LoVo (cell line): ENCODE results near the gene GNB3.
"Not testable (repeated sequence)": the region's sequence is repeated elsewhere in the genome, so short reads cannot be mapped to it uniquely, and the experiment has no call there.

Experiments
- DNase-seq: peaks from one replicate; pipeline ENCODE4 v3.0.0-alpha.2; 2016; ENCODE audit warnings: low spot score

GNB3 gene

DNA sequence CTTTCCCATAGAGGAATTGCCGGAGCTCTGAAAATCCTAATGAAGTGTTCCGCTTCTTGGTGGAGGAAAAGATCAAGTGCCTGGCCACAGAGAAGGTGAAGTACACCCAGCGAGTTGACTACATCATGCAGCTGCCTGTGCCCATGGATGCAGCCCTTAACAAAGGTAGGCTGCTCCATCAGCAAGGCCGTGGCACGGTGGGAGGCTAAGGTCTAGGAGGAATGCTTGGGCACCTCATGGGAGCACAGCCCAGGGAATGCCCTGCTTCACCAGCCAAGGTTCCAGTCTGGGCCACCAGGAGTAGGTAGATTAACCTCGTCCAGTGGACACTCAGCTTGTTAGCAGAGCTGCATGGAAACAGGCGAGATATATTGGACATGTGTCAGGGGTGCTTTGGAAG lies 20.2 kb downstream of the GNB3 start:
- DNase-seq, result no peak

DNA sequence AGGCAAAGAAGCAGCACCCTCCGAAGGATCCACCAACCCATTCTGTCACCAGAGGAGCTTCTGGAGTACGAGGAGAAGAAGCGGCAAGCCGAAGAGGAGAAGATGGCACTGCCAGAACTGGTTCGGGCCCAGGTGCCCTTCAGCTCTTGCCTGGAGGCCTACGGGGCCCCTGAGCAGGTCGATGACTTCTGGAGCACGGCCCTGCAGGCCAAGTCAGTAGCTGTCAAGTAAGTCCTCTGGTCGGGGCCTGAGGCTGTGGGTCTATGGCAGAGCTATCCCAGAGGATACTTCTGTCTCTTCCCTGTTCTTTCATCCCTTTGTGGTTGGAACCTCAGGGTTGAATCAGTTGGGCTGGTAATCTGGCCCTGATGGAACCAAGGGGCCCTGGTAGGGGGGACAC lies 20.7 kb downstream of the GNB3 start:
- no peak for DNase-seq

DNA sequence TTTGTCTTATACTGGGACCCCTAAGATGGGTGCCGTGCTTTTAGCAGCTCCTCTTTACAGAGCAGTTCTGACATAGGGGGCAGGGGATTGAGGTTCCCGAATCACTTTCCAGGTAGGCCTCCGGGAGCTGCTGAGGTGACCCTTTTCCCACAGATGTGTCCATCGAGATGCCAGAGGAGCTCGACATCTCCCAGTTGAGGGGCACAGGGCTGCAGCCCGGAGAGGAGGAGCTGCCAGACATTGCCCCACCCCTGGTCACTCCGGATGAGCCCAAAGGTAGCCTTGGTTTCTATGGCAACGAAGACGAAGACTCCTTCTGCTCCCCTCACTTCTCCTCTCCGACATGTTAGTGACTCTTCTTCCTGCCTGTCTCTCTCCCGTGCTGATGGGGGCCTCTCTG lies 22.3 kb downstream of the GNB3 start:
- DNase-seq, result no peak

DNA sequence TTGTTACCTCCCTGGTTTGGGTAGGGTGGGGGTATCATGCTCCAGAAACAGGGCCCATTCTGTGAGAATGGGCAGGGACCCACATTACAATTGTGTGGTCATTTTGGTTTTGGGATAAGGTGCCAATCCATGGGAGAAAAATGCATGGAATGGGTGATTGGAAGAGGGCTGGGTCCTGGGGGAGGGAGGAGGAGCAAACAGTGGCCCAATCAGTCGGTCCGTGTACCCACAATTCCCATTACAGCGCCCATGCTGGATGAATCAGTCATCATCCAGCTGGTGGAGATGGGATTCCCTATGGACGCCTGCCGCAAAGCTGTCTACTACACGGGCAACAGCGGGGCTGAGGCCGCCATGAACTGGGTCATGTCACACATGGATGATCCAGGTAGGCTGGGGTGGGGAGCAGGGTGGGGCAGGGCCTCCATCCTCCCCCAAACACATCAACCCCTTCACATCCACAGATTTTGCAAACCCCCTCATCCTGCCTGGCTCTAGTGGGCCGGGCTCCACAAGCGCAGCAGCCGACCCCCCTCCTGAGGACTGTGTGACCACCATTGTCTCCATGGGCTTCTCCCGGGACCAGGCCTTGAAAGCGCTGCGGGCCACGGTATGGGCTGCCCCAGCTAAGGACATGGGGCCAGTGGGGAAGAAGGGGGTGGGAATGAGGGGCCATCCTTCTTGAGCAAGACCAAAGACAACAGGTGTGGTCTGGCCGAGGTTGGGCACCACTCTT lies 23.0 kb downstream of the GNB3 start:
- no peak for DNase-seq

DNA sequence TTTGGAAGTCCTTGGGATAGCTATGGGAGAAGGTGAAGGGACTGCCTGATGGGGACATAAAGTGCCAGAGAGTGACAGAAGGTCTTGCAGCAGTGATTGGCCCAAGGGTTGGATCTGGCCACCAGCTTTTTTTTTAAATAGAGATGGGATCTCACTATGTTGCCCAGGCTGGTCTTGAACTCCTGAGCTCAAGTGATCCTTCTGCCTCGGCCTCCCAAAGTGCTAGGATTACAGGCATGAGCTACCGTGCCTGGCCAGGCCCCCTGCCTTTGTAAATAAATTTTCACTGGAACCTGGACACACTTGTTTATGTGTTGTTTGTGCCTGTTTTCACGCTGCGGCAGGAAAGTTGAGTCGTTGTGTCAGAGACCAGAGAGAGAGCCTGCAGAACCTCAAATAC lies 24.6 kb downstream of the GNB3 start:
- DNase-seq, result not testable (repeated sequence)

DNA sequence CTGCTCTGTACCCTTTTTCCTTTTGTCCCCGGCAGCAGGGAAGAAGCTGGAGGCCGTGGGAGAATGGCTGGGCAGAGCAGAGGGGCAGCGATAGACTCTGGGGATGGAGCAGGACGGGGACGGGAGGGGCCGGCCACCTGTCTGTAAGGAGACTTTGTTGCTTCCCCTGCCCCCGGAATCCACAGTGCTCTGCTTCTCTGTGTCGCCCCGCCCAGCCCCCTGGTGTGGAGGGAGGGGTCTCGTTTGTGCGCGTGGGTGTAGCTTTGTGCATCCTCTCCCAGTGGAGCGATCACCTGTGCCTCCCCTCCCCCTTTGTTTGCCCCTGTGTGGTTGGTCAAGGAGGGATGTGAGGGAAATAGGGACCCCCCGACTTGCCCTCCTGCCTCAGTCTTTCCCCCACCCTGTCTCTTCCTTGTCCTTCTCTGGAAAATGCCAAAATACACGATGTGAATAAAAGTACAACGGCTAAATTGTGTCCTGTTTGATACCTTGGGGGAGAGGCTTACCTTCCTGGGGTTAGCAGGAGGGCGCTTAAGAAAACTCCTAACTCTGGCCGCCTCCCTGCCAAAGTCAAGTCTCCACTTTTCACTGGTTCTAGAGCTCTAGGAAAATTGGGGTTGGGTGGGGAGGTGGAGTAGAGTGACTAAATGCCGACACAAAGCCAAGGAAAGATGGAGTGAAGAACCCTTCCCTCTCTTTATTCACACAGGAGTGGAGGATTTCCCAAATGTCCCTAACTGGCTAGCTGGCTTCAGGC lies 25.6 kb downstream of the GNB3 start:
- DNase-seq, result no peak

DNA sequence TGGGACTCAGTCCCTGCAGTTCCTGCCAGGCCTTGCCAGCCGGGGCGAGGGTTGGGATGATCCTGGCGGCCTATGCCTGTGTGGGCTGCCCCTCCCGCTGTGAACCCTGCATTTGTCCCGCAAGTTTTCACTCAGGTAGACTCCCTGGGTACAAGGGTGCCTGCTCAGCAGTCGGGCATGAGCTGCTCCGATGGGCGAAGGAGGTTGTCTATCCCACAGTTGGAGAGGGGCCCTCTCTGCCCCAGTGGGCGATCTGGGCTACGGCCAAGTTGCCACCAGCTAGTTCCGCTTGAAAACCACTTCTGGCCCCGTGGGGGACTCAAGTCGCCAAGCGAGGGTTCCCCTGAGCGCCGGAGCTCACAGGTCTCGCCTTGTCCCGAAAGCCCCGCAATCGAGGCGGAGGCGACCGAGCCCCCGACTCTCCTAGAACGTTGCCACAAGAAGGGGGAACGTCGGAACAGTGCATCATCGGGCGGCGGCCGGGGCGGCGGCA lies 26.2 kb downstream of the GNB3 start:
- DNase-seq, result no peak

DNA sequence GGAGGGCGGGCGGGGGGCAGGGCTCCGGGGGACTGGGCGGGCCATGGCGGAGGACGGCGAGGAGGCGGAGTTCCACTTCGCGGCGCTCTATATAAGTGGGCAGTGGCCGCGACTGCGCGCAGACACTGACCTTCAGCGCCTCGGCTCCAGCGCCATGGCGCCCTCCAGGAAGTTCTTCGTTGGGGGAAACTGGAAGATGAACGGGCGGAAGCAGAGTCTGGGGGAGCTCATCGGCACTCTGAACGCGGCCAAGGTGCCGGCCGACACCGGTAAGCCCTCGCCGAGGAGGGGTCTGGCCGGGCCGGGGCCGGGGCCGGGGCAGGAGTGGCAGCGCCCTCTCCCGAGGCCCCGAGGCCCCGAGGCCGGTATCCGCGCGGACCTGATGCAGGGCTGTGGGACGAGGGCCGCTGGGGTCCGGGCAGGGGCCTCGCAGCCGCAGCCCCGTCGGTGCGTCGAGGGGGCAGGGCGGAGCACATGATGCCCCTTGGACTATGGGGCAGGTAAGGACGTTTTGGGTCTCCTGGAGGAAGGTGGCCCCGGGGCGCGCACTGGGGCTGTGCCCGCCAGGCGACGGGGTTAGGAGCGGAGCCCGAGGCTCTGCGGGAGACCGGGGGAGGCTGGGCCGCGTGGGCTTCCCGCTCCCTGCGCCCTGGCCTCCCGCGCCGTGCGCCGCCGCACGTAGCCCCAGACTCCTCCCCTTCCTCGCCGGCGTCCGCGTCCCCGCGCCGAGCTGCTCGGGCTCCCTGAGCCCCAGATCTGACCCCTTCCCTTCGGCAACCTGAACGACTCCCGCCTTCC lies 26.9 kb downstream of the GNB3 start, which contains the start of gene TPI1:
Gene TPI1 (plus strand): TSS at position 119 of the 798 bp plus-strand sequence. CDS start 36 bp downstream, at position 155.
- peak; percentile 92 for DNase-seq

DNA sequence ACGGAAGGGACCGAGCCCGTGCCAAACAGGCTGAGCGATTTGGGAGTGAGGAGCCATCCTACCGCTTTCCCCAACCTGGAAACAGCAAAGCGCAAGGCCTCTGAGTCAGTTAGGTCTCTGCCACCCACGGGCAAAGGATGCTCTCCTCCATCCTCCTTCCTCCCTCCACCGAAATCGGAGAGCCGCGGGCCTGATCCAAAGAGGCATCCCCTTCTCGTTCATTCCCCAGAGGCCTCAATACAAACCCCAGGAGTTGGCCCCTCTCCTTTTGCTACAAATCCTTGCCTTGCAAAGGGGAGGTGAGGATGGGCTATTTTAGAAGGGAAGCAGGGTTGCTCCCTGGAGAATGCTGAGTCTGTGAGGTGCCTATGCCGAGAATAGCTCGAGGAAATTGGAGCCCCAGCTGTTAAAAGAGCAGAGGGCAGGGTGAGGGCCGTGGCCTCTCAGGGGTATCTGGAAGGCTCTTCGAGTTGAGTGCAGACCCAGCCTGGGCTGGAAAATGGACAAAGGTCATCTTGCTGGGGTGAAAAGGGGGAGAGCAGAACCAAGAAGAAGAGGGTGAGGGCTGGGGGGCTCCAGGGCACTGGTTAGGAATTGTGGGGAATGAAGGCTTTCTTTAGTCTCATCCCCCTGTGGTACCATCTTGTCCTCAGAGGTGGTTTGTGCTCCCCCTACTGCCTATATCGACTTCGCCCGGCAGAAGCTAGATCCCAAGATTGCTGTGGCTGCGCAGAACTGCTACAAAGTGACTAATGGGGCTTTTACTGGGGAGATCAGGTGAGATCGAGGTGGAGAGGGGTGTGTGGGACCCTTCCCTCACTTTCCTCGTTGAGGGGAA lies 27.7 kb downstream of the GNB3 start:
- no peak for DNase-seq

DNA sequence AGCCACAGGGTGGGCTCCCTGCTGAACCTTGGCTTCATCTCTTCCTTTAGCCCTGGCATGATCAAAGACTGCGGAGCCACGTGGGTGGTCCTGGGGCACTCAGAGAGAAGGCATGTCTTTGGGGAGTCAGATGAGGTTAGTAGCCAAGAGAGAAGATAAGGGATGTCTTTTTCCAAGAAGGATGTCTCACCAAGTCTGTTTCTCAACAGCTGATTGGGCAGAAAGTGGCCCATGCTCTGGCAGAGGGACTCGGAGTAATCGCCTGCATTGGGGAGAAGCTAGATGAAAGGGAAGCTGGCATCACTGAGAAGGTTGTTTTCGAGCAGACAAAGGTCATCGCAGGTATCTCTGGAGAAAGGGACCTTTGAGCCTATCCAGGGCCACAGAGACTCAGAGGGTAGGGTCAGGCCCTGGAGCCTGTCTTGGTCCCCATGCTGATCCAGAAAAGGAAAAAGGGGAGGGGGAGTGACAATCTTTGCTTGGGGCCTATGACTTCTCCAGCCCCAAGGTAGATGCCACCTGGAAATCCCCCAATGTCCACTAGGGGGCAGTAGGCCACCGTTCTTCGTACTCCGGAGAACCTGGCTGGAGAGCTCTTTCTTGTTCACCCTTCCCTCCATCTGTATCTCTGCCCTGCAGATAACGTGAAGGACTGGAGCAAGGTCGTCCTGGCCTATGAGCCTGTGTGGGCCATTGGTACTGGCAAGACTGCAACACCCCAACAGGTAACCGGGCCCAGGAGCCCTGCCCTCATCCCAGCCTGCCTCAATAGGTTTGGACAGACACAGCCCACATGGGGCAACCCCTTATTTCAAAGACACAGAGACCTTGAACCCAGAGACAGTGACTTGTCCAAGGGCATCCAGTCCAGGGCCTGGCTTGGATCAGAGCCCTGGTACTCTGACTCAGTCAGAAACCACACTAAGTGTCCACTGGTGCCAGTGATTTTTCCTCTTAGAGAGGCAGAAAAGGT lies 28.6 kb downstream of the GNB3 start:
- DNase-seq, result peak; percentile 81

DNA sequence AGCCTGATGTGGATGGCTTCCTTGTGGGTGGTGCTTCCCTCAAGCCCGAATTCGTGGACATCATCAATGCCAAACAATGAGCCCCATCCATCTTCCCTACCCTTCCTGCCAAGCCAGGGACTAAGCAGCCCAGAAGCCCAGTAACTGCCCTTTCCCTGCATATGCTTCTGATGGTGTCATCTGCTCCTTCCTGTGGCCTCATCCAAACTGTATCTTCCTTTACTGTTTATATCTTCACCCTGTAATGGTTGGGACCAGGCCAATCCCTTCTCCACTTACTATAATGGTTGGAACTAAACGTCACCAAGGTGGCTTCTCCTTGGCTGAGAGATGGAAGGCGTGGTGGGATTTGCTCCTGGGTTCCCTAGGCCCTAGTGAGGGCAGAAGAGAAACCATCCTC lies 29.6 kb downstream of the GNB3 start:
- not testable (repeated sequence) for DNase-seq

DNA sequence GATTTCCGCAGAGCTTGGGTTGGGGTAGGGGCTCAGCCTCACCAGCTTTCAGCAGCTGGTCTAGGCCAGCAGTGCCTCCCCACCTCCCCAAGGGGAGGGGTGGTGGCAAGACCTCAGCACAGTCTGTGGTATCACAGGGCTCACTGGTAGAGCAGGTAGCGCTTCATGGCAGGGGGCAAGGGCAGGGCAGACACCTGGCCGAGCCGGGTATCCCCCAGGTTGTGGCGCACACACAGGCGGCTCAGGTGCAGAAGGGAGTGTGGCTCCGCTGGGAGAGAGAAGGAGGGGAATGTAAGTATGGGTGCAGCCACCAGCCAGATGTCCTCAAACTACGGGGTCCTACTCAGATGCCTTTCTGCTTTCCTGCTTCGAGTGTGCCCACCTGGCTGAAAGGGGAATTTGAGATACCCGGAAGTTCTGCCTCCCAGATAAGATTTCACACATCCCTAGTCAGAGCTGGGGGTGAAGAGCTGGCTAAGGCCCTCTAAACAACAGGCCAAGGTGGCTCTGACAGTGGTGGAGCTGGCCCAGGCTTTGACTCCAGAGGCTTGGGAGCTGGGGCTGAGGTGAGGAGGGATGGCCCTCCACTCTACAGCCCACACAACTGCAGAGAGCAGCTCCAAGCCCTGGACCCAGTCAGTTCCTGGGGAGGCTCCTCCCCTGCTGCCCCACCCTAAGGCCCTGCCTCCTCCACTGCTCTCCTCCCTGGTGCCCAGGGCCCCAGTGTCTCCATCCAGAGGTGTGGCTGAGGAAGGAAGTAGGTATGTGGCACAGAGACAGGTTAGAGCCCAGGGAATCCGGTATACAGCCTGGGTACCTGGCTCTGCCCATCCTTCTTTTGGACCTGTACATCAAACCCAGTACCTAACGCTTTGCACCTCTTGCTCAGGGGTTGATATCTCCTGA lies 30.6 kb downstream of the GNB3 start:
- peak; percentile 81 for DNase-seq

DNA sequence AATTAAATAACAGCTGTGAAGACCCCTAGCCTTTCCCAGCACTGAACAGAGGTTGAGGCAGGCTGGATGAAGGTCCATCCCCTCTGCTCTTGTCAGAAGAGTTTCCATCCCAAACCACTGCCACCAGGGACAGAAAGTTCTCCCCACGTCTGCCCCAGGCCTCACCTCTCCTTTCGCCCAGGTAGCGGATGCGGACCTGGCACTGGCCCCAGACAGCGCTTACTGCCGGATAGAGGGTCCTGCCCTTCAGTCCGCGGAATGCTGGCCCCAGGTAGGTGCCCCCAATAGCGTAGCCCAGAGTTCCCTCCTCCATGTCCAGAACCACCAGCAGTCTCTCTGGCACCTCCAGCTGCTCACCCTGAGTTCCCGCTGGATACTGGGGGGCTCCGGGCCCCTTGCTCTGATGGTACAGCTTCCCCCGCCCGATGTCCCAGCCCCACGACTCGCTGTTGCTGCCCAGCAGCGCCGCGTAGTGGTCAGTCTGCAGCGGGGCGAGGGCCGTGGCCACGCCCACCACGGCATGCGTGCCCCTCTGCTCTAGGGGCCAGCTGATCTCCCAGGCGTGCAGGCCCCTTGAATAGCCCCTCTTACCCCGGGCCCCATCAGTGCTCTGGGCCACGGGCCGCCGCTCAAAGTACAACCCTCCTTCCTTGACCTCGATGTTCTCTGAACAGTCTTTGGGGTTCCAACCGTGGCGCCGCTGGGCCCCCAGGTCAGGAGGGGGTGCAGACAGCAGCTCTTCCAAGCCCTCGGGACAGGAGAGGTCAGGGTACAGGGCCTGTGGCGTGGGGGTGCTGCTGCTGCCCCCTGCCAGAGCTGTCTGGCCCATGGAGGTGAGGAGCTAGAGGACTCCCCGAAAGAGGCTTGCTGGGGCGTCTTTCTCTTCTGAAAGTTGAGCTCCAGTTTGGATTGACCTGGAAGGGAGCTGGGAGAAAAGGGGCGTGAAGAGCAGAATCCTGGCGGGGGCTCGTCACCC lies 31.6 kb downstream of the GNB3 start:
- peak; percentile 85 for DNase-seq

DNA sequence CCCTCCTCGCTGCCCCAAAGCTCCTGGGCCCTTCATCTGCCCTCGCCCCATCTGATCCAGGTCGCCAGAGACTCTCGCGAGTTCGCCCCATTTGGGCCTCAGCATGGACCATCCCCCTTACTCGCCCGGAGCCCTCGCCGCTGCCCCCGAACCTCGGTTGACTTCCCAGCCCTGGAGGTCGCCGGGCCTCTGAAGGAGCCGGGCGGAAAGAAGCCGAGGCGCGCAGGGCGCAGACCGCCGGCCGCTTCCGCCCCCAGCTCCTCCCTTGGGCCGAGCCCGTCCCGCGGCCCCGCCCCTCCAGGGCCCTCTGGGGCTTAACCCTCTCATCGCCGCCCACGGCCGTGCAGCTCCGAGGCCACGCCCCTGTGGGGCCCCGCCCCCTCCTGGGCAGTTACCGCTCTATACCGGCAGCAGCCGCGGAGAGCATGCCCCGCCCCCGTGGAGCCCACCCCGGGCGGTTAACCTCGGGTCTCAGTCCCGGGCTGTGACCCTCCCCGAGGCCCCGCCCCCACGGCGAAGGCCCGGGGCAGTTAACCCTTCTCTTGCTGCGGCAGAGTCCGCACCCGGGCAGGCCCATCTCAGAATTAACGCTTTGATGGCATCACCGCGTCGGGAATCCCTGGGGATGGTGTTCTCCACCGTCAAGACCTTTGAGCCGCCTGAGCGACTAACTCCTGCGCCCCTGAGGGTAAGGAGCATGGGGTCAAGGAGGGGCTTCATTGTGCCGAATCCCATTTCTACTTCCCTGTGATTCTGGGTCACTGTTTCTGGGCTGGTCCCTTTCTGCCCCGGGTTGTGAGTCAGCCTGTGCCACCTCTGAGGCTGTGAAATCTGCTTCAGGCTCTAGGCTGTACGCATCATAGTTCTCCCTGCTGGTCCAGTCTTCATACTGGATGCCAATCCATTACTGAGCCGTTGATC lies 32.6 kb downstream of the GNB3 start, which contains the start of gene SPSB2:
Gene SPSB2 (minus strand): TSS at position 210 of the 921 bp plus-strand sequence. CDS start 402 bp downstream, outside the sequence.
- DNase-seq, result peak; percentile 98

DNA sequence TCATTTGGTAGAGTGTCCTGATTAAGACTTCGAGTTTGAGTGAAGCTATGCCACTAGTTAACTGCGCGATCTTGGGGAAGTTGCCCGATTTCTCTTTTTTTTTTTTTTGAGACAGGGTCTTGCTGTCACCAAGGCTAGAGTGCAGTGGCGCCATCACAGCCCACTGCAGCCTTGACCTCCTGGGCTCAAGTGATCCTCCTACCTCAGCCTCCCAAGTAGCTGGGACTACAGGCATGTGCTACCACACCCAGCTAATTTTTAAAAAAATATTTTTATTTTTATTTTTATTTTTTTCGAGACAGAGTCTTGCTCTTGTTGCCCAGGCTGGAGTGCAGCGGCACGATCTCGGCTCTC lies 33.3 kb downstream of the GNB3 start:
- DNase-seq, result not testable (repeated sequence)

DNA sequence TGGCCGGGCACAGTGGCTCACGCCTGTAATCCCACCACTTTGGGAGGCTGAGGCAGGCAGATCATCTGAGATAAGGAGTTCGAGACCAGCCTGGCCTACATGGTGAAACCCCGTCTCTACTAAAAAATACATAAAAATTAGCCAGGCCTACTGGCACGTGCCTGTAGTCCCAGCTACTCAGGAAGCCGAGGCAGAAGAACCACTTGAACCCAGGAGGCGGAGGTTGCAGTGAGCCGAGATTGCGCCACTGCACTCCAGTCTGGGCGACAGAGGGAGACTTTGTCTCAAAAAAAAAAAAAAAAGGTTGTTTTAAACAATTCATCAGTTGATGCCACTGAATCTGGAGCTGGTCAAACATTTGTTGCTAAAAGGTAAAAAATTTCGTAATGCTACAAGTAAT lies 39.1 kb downstream of the GNB3 start:
- not testable (repeated sequence) for DNase-seq

DNA sequence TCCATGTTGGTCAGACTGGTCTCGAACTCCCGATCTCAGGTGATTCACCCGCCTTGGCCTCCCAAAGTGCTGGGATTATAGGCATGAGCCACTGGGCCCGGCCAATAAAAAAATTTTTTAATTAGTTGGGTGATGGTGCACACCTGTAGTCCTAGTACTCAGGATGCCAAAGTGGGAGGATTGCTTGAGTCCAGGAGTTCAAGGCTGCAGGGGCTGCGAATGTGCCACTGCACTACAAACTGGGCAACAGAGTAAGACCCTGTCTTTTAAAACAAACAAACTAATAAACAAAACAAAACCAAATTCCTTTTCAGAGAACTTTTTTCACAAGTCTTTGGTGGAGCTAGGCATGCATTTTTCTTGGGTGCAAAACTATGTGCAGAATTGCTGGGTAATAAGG lies 42.5 kb downstream of the GNB3 start:
- DNase-seq, result no peak
